CD8-positive, alpha-beta memory T cell (primary cell): ENCODE measurements around the gene PTPN18. TPM values are rescaled to one million over a fixed set of nuclear protein-coding genes. Genes with fewer than 3 reads are reported as not detected.
A peak's percentile ranks its signal among the peaks of the same experiment; 100 is the strongest.

Experiments
- CTCF ChIA-PET: fragments of 350-600 bp; sonication (Branson Sonifier 250); formaldehyde crosslinking; loops from one replicate; lab custom pipeline; 2021; ENCODE audit warnings: antibody characterized with exemption; lab: Charles Lee
- POLR2A ChIA-PET: fragments of 350-600 bp; sonication (Branson Sonifier 250); formaldehyde crosslinking; loops from one replicate; lab custom pipeline; 2021; ENCODE audit warnings: antibody characterized with exemption; lab: Charles Lee
- DNase-seq, 5 donors: peaks; one replicate each; pipeline versions ENCODE4 v3.0.0 to v3.0.0-alpha.2; 2020 to 2022; ENCODE audit warnings: mixed read lengths in 1 of 5
- H3K27ac ChIP-seq: one replicate; pipeline ENCODE4 v1.7.0; 2013; ENCODE audit warnings: low read depth, mild to moderate bottlenecking, low read length, moderate library complexity
- H3K27me3 ChIP-seq: 2 replicates; pipeline ENCODE4 v1.7.0; 2013; ENCODE audit warnings: low read length, mild to moderate bottlenecking; ENCODE audit not compliant: insufficient read depth, poor library complexity, severe bottlenecking
- H3K36me3 ChIP-seq: 2 replicates; pipeline ENCODE4 v1.7.0; 2013; ENCODE audit warnings: mild to moderate bottlenecking, low read length, moderate library complexity; ENCODE audit not compliant: insufficient read depth
- H3K4me1 ChIP-seq: 2 replicates; pipeline ENCODE4 v1.7.0; 2013; ENCODE audit warnings: mild to moderate bottlenecking, low read length, moderate library complexity; ENCODE audit not compliant: insufficient read depth
- H3K4me3 ChIP-seq: 2 replicates; pipeline ENCODE4 v1.7.0; 2013; ENCODE audit warnings: mild to moderate bottlenecking, low read length
- H3K9me3 ChIP-seq: 2 replicates; pipeline ENCODE4 v1.7.0; 2013; ENCODE audit warnings: mild to moderate bottlenecking, low read length
- H3K27ac Mint-ChIP-seq, 8 donors: one replicate each; pipeline ENCODE4 v1.8.0; 2020 to 2021; ENCODE audit warnings: mixed read lengths in 8 of 8, mild to moderate bottlenecking in 6 of 8, inconsistent platforms in 3 of 8, moderate library complexity in 3 of 8
- H3K27me3 Mint-ChIP-seq, 2 donors: one replicate each; pipeline ENCODE4 v1.8.0; 2020 to 2021; ENCODE audit warnings: mixed read lengths in 2 of 2, mild to moderate bottlenecking in 1 of 2, moderate library complexity in 1 of 2
- H3K36me3 Mint-ChIP-seq, 3 donors: one replicate each; pipeline ENCODE4 v1.8.0; 2020 to 2021; ENCODE audit warnings: mixed read lengths in 3 of 3, inconsistent platforms in 1 of 3, mild to moderate bottlenecking in 1 of 3
- H3K4me1 Mint-ChIP-seq, 3 donors: one replicate each; pipeline ENCODE4 v1.8.0; 2020 to 2021; ENCODE audit warnings: mixed read lengths in 3 of 3, inconsistent platforms in 1 of 3, mild to moderate bottlenecking in 1 of 3
- H3K4me3 Mint-ChIP-seq, 7 donors: one replicate each; pipeline ENCODE4 v1.8.0; 2020 to 2021; ENCODE audit warnings: mixed read lengths in 7 of 7, mild to moderate bottlenecking in 6 of 7, moderate library complexity in 4 of 7, inconsistent platforms in 2 of 7
- H3K9me3 Mint-ChIP-seq, 5 donors: one replicate each; pipeline ENCODE4 v1.8.0; 2020 to 2022; ENCODE audit warnings: mixed read lengths in 5 of 5, mild to moderate bottlenecking in 3 of 5, moderate library complexity in 2 of 5, inconsistent platforms in 1 of 5
- polyA plus RNA-seq: library from polyadenylated mRNA; unstranded; fragments of 300-500 nt; fragmentation: Illumina TruSeq; gene quantifications from one replicate; pipeline ENCODE4 v1.2.3, GENCODE V29; 2021
- total RNA-seq, 2 experiments: library from RNA; stranded (reverse); gene quantifications; one replicate each; pipeline ENCODE4 v1.2.3, GENCODE V29; 2021

Gene PTPN18, protein sequence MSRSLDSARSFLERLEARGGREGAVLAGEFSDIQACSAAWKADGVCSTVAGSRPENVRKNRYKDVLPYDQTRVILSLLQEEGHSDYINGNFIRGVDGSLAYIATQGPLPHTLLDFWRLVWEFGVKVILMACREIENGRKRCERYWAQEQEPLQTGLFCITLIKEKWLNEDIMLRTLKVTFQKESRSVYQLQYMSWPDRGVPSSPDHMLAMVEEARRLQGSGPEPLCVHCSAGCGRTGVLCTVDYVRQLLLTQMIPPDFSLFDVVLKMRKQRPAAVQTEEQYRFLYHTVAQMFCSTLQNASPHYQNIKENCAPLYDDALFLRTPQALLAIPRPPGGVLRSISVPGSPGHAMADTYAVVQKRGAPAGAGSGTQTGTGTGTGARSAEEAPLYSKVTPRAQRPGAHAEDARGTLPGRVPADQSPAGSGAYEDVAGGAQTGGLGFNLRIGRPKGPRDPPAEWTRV
- 10 to 100 TPM; 55.1 to 60.0 TPM for total RNA-seq
- polyA plus RNA-seq = 77.7 TPM

DNA sequence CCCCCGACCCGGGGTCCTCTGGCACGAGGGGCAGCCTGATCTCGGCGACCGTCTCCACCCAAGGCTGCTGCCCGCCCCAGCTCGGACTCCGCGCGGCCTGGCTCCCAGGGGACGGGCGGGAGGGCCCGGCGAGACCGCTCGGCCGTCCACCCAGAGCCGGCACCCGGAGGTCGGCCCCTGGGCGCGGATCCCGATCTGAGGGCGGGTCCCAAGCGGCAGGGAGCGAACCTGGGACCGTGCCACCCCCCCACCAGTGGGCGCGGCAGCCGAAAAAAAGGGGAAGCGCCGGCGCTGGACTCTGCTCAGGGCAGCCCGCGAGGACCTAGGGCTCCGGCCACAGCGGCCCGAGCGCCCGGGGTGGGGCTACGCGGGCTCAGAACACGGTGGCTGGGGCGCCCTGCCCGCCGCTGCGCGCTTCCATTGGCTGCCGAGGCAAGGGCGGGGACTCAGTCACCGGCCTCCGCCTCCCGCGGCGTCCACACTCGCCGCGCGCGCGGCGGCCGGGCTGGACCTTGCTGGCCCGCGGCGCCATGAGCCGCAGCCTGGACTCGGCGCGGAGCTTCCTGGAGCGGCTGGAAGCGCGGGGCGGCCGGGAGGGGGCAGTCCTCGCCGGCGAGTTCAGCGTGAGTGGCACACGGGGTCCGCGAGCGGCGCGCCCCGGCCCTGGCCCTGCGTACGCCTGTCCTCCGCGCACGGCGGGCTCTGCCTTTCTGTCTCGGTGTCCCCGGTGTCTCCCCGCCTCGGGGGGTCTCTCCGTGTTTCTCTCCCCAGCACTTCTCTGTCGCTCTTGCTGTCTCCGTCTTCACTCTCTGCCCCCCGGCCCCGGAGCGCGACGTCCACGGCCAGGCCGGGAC lies at the start of gene PTPN18:
TSS of gene PTPN18 (plus strand) at position 479 of the 854 bp plus-strand sequence. CDS start at position 531, 52 bp downstream.
- CTCF ChIA-PET = interaction anchor here (0.6 to 2.6 kb wide), 8 partner anchors 9 to 175 kb away, joined by 3 to 8 read pairs (median 4); partner anchors contain the start of gene SMPD4
- Histone ChIP-seq H3K4me1 (peaks cover 5% of the 10 kb centered on the region), H3K4me3 (peak within 1 kb of the TSS; percentile 66), H3K36me3 (no peaks in the 10 kb centered on the region), H3K27me3 (no peaks in the 10 kb centered on the region), H3K27ac (peak within 1 kb of the TSS; percentile 43), H3K9me3 (no peaks in the 10 kb centered on the region)
- DNase-seq = peak; percentile 44 to 70 (median 54)
- no peaks in the 10 kb centered on the region for H3K27me3 Mint-ChIP-seq
- POLR2A ChIA-PET = interaction anchor here (0.6 to 2.4 kb wide), 3 partner anchors 13 to 1133 kb away, joined by 3 to 12 read pairs (median 5); partner anchors contain the start of gene IMP4
- no peaks in the 10 kb centered on the region for H3K9me3 Mint-ChIP-seq
- H3K4me3 Mint-ChIP-seq = peak within 1 kb of the TSS; percentile 81 to 91 (median 84)
- peaks cover 0 to 2% (median 1%) of the 10 kb centered on the region in 3 donors for H3K36me3 Mint-ChIP-seq
- H3K4me1 Mint-ChIP-seq = peaks cover 14 to 15% (median 15%) of the 10 kb centered on the region in 3 donors
- H3K27ac Mint-ChIP-seq = peak within 1 kb of the TSS in 7 of 8 donors; percentile 50 to 92 (median 60)

DNA sequence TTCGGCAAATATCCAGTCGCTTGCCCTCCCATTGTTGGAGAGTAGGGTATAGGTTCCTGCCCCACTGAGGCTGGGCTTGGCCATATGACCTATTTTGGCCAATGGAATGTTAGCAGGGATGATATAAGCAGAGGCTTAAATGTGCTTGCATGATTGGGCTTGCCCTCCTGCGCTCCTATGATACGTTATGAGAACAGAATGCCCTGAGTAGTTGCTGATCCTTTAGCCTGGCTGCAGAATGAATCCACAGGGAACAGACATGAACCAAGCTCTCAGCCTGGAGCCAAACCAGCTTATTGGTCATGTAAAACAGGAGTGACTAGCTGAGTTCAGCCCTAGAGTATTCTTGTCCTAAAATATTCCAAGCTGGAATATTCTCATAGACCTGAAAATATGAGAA lies 48.0 kb upstream of the PTPN18 start:
- Mint-ChIP-seq H3K27me3 (peaks cover 2 to 8% of the 10 kb centered on the region in 2 donors), H3K36me3 (no peaks in the 10 kb centered on the region), H3K4me1 (no peaks in the 10 kb centered on the region), H3K27ac (no peak overlapping the region), H3K9me3 (no peaks in the 10 kb centered on the region), H3K4me3 (no peak overlapping the region)
- POLR2A ChIA-PET = no interaction called here
- Histone ChIP-seq H3K4me3 (no peak overlapping the region), H3K27ac (no peak overlapping the region), H3K9me3 (no peaks in the 10 kb centered on the region), H3K36me3 (no peaks in the 10 kb centered on the region), H3K27me3 (no peaks in the 10 kb centered on the region), H3K4me1 (no peaks in the 10 kb centered on the region)
- CTCF ChIA-PET = no interaction called here
- DNase-seq = no peak

DNA sequence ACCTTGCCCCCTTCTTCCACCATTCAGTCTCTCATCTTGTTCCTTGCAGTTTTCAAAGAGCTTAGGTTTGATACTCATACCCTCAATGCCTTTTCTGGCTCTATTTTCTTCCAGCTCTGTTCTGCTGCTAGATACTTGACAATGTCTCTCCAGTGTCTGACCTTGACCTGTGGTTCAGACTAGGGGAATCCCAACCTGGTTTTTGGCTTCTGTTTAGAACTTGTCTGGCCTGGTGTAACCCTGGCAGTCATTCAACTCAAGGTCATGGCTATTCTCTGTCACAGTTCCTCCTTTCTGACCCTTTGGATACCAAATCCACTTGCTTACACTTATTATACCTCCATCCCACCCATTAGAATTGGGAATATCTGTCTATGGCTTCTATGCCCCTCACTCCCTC lies 45.0 kb upstream of the PTPN18 start:
- H3K4me3 Mint-ChIP-seq = no peak overlapping the region
- ChIA-PET CTCF (interaction anchor here (0.7 kb wide), 1 partner anchor 22 kb away, joined by 3 read pairs; no protein-coding TSS in a partner anchor), POLR2A (no interaction called here)
- H3K4me1 ChIP-seq = no peaks in the 10 kb centered on the region
- H3K27me3 ChIP-seq = no peaks in the 10 kb centered on the region
- H3K9me3 ChIP-seq = no peaks in the 10 kb centered on the region
- no peaks in the 10 kb centered on the region for H3K9me3 Mint-ChIP-seq
- H3K27me3 Mint-ChIP-seq = peaks cover 3 to 10% of the 10 kb centered on the region in 2 donors
- H3K36me3 ChIP-seq = no peaks in the 10 kb centered on the region
- DNase-seq = no peak
- H3K36me3 Mint-ChIP-seq = no peaks in the 10 kb centered on the region
- H3K27ac ChIP-seq = no peak overlapping the region
- no peaks in the 10 kb centered on the region for H3K4me1 Mint-ChIP-seq
- no peak overlapping the region for H3K4me3 ChIP-seq
- H3K27ac Mint-ChIP-seq = no peak overlapping the region

DNA sequence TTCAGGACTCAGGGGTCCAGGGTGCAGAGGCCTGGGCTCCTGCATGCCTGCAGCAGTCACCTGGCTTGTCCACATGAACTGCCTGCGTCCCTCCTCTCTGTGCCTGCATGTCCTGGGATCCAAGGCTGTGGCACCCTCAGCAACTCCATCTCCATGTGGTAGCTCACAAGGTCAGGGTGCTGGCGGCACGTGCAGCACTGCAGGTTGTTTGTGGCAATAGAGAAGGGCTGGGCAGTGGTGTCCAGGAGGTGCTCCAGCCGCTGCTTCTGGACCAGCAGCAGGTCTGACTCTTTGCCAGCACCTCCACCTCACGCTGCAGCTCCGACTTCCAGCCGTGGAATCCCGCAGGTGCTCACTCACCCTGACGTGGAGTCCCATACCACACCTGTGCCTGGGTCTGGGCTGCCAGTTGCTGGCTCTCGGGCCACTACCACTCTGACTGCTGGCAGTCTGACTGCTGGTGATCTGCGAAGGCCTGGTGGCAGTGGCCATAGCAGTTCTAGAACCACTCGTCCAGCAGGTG lies 42.0 kb upstream of the PTPN18 start:
- no peak overlapping the region for H3K27ac ChIP-seq
- H3K4me3 Mint-ChIP-seq = no peak overlapping the region
- H3K4me3 ChIP-seq = no peak overlapping the region
- DNase-seq = no peak
- H3K36me3 ChIP-seq = no peaks in the 10 kb centered on the region
- POLR2A ChIA-PET = no interaction called here
- no peaks in the 10 kb centered on the region for H3K27me3 ChIP-seq
- H3K27me3 Mint-ChIP-seq = peaks cover 3 to 12% of the 10 kb centered on the region in 2 donors
- CTCF ChIA-PET = no interaction called here
- no peak overlapping the region for H3K27ac Mint-ChIP-seq
- no peaks in the 10 kb centered on the region for H3K9me3 Mint-ChIP-seq
- no peaks in the 10 kb centered on the region for H3K4me1 ChIP-seq
- H3K36me3 Mint-ChIP-seq = no peaks in the 10 kb centered on the region
- H3K4me1 Mint-ChIP-seq = no peaks in the 10 kb centered on the region
- no peaks in the 10 kb centered on the region for H3K9me3 ChIP-seq

DNA sequence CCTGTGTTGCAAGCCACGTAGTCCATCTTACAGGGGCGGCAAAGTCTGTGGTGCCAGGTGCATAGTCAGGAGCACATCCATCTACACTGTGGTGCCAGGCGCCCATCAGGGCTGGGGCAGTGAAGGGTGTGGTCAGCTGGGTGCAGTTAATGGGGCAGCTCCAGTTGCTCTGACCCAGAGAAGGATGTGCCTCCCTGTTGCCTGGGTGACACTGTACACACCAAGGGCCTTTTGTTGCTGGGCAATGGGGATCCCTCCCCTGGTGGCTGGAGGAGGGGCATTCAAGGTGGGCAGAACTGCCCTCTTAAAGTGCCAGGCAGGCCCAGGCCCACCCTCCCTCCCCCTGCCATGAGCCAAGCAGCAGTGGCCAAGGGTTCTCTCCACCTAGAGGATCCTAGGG lies 41.5 kb upstream of the PTPN18 start:
- no peaks in the 10 kb centered on the region for H3K27me3 ChIP-seq
- H3K27ac Mint-ChIP-seq = no peak overlapping the region
- H3K4me3 ChIP-seq = no peak overlapping the region
- no peak overlapping the region for H3K4me3 Mint-ChIP-seq
- no peaks in the 10 kb centered on the region for H3K4me1 ChIP-seq
- H3K36me3 Mint-ChIP-seq = no peaks in the 10 kb centered on the region
- no peaks in the 10 kb centered on the region for H3K36me3 ChIP-seq
- CTCF ChIA-PET = no interaction called here
- POLR2A ChIA-PET = no interaction called here
- H3K9me3 ChIP-seq = no peaks in the 10 kb centered on the region
- no peaks in the 10 kb centered on the region for H3K9me3 Mint-ChIP-seq
- DNase-seq = no peak
- H3K4me1 Mint-ChIP-seq = no peaks in the 10 kb centered on the region
- peaks cover 5 to 13% of the 10 kb centered on the region in 2 donors for H3K27me3 Mint-ChIP-seq
- H3K27ac ChIP-seq = no peak overlapping the region

DNA sequence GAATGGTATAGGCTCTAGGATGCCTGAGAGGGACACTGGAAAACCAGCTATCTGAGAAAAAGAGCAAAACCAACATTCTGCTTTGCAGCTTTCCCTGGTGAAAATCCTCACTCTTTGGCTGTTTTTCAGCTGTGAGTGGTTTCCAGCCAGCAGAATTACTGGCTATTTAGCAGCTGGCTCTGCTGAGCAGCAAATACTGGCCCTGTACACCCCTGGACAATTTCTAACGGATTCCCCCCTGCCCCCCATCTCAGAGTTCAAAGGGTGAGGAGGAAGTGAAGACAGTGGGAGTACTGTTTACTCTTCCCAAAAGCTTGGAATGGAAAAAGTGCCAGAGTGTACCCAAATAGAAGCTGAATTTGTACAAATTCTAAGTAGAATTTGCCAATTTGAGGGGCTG lies 39.3 kb upstream of the PTPN18 start:
- Mint-ChIP-seq H3K27ac (no peak overlapping the region), H3K9me3 (no peaks in the 10 kb centered on the region), H3K27me3 (peaks cover 8 to 18% of the 10 kb centered on the region in 2 donors), H3K4me3 (no peak overlapping the region), H3K4me1 (no peaks in the 10 kb centered on the region), H3K36me3 (no peaks in the 10 kb centered on the region)
- H3K4me1 ChIP-seq = no peaks in the 10 kb centered on the region
- H3K27ac ChIP-seq = no peak overlapping the region
- no peak for DNase-seq
- no peaks in the 10 kb centered on the region for H3K27me3 ChIP-seq
- CTCF ChIA-PET = no interaction called here
- no peaks in the 10 kb centered on the region for H3K36me3 ChIP-seq
- H3K4me3 ChIP-seq = no peak overlapping the region
- no peaks in the 10 kb centered on the region for H3K9me3 ChIP-seq
- POLR2A ChIA-PET = no interaction called here

DNA sequence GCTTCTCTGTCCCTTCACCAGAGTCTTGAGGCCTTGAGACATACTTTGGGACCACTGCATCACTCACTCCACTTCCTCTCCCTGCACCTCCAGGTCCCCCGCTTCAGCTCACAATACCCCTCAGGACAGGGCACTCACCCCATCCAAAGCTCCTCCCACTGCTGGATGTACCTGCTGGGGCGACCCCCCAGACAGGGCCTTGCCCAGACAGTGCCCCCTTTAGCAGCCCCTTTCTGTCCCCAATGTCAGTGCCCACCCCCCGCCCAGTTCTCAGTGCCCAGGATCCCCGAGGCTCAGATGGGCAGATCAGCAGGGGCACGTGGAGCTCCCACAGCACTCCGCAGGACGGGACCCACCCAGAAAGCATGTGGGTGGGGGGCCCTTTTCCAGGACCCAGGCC lies 37.0 kb upstream of the PTPN18 start:
- Histone ChIP-seq H3K27ac (no peak overlapping the region), H3K36me3 (no peaks in the 10 kb centered on the region), H3K9me3 (no peaks in the 10 kb centered on the region), H3K27me3 (no peaks in the 10 kb centered on the region), H3K4me3 (no peak overlapping the region), H3K4me1 (no peaks in the 10 kb centered on the region)
- DNase-seq = no peak
- Mint-ChIP-seq H3K27me3 (peaks cover 8 to 26% of the 10 kb centered on the region in 2 donors), H3K4me3 (no peak overlapping the region), H3K9me3 (no peaks in the 10 kb centered on the region), H3K36me3 (no peaks in the 10 kb centered on the region), H3K4me1 (no peaks in the 10 kb centered on the region), H3K27ac (no peak overlapping the region)
- ChIA-PET CTCF (interaction anchor here (1.9 kb wide), 1 partner anchor 14 kb away, joined by 4 read pairs; no protein-coding TSS in a partner anchor), POLR2A (no interaction called here)
